ENCODE results near the gene TM4SF4. TPM values are rescaled to one million over a fixed set of nuclear protein-coding genes. Genes with fewer than 3 reads are reported as not detected.

TM4SF4 gene
- total RNA-seq, 1 experiment from 2014 or later = not detected

DNA sequence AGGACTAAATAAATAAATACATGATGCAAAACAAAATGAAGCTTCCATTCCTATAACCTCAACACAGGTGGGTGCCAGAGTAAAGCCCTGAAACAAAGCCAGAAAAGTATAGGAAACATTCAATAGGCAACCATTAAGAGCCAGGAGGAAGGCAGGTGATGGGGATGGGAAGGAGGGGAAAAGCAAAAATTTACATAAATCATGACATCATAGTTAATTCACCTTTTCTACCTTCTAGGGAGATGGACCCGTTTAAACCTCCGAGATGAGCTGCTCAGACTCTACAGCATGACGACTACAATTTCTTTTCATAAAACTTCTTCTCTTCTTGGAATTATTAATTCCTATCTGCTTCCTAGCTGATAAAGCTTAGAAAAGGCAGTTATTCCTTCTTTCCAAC lies 27.9 kb downstream of the TM4SF4 start:
- Histone ChIP-seq H3K27me3 (ENCODE audit: insufficient read depth, low read depth) (no peaks in the 10 kb centered on the region), H3K9me3 (ENCODE audit: insufficient read depth, low read depth) (no peaks in the 10 kb centered on the region), H3K4me2 (no peak overlapping the region), H3K4me1 (replicated peaks; ENCODE audit: insufficient read depth) (peaks cover 13% of the 10 kb centered on the region), H3K27ac (no peak overlapping the region), H3K4me3 (no peak overlapping the region), H3F3A (ENCODE audit: insufficient read depth, low read depth) (no peaks in the 10 kb centered on the region), H2AFZ (no peak overlapping the region), H3K36me3 (ENCODE audit: low read depth) (no peaks in the 10 kb centered on the region), H3K9me2 (ENCODE audit: insufficient read depth) (no peaks in the 10 kb centered on the region), H3K79me2 (ENCODE audit: low read depth) (no peaks in the 10 kb centered on the region), H4K20me1 (ENCODE audit: insufficient read depth) (no peaks in the 10 kb centered on the region)
- TF ChIP-seq EZH2 (IDR thresholded peaks at IDR 0.05; ENCODE audit: low read depth) = no peak
- TF ChIP-seq, protein P1, sequence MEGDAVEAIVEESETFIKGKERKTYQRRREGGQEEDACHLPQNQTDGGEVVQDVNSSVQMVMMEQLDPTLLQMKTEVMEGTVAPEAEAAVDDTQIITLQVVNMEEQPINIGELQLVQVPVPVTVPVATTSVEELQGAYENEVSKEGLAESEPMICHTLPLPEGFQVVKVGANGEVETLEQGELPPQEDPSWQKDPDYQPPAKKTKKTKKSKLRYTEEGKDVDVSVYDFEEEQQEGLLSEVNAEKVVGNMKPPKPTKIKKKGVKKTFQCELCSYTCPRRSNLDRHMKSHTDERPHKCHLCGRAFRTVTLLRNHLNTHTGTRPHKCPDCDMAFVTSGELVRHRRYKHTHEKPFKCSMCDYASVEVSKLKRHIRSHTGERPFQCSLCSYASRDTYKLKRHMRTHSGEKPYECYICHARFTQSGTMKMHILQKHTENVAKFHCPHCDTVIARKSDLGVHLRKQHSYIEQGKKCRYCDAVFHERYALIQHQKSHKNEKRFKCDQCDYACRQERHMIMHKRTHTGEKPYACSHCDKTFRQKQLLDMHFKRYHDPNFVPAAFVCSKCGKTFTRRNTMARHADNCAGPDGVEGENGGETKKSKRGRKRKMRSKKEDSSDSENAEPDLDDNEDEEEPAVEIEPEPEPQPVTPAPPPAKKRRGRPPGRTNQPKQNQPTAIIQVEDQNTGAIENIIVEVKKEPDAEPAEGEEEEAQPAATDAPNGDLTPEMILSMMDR (conservative IDR thresholded peaks at IDR 0.05) = no peak
- CTCF ChIA-PET = interaction anchor here (1.0 kb wide), 1 partner anchor 11 kb away, joined by 3 read pairs; no protein-coding TSS in a partner anchor
- POLR2A ChIA-PET (ENCODE audit: unreplicated experiment) = no interaction called here
- DNase-seq = no peak
- intact Hi-C loops (cut with micrococcal nuclease; ENCODE audit: unreplicated experiment) = no loop called here
- BruUV-seq (replicated peaks) = no TSS peak

DNA sequence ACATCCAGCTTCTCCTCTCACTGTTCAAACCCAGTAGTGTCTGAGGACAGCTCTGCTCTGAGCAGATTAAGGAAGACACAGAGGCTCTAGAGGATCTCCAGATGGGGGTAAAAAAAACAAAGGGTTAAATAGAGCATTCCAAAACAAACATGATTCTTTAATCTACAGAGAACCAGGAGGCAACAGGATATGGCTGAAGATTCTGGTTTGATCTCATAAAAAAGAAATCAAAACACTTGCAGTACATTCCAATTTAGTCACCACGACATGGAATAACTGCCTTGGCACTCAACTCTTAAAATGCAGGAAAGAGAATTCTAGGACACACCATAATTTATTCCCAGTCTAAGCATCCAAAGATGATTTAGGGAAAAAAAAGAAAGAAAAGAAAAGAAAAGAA lies 32.0 kb downstream of the TM4SF4 start:
- H3F3A ChIP-seq (ENCODE audit: insufficient read depth, low read depth) = peaks cover 9% of the 10 kb centered on the region; the same call in 1 of the 2 replicates
- no peaks in the 10 kb centered on the region for H3K79me2 ChIP-seq (ENCODE audit: low read depth)
- no peaks in the 10 kb centered on the region for H4K20me1 ChIP-seq (ENCODE audit: insufficient read depth)
- no peak overlapping the region for H2AFZ ChIP-seq
- no peak overlapping the region for H3K4me2 ChIP-seq
- no peaks in the 10 kb centered on the region for H3K27me3 ChIP-seq (ENCODE audit: insufficient read depth, low read depth)
- TF ChIP-seq EZH2 (IDR thresholded peaks at IDR 0.05; ENCODE audit: low read depth) = no peak
- TF ChIP-seq, protein P1 (conservative IDR thresholded peaks at IDR 0.05) = no peak
- intact Hi-C loops (cut with micrococcal nuclease; ENCODE audit: unreplicated experiment) = loop anchor here (5.0 kb wide), 2 partner anchors 384 to 549 kb away; no protein-coding TSS in a partner anchor
- no TSS peak for BruUV-seq (replicated peaks)
- H3K9me2 ChIP-seq (ENCODE audit: insufficient read depth) = no peaks in the 10 kb centered on the region
- no peak overlapping the region for H3K27ac ChIP-seq
- peaks cover 16% of the 10 kb centered on the region for H3K4me1 ChIP-seq (replicated peaks; ENCODE audit: insufficient read depth)
- POLR2A ChIA-PET (ENCODE audit: unreplicated experiment) = interaction anchor here (0.6 kb wide), 1 partner anchor 992 kb away, joined by 7 read pairs; no protein-coding TSS in a partner anchor
- H3K9me3 ChIP-seq (ENCODE audit: insufficient read depth, low read depth) = no peaks in the 10 kb centered on the region
- no peak for DNase-seq
- H3K4me3 ChIP-seq = no peak overlapping the region
- CTCF ChIA-PET = no interaction called here
- no peaks in the 10 kb centered on the region for H3K36me3 ChIP-seq (ENCODE audit: low read depth)

DNA sequence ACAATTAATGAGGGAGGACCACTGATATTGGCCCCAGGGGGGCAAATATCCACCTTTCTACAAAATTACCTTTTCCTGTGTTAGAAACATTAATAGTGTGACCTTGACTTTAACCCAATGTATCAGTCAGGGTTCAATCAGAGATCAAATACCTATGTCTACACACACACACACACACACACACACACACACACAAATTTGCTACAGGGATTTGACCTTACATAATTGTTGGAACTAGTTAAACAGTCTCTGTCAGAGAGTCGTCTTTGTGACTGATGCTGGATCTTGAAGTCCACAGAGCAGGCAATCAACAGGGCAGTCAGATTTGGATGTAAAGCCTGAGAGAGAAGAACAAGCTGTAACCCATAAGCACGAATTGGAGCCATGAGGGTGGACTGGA lies 32.5 kb downstream of the TM4SF4 start:
- Histone ChIP-seq H3K4me3 (no peak overlapping the region), H3F3A (ENCODE audit: insufficient read depth, low read depth) (peaks cover 9% of the 10 kb centered on the region; the same call in 1 of the 2 replicates), H3K9me2 (ENCODE audit: insufficient read depth) (no peaks in the 10 kb centered on the region), H4K20me1 (ENCODE audit: insufficient read depth) (no peaks in the 10 kb centered on the region), H3K4me1 (replicated peaks; ENCODE audit: insufficient read depth) (peaks cover 14% of the 10 kb centered on the region; the same call in 1 of the 2 replicates), H3K27me3 (ENCODE audit: insufficient read depth, low read depth) (no peaks in the 10 kb centered on the region), H2AFZ (no peak overlapping the region), H3K9me3 (ENCODE audit: insufficient read depth, low read depth) (no peaks in the 10 kb centered on the region), H3K4me2 (no peak overlapping the region), H3K36me3 (ENCODE audit: low read depth) (no peaks in the 10 kb centered on the region), H3K27ac (no peak overlapping the region), H3K79me2 (ENCODE audit: low read depth) (no peaks in the 10 kb centered on the region)
- no peak for DNase-seq
- intact Hi-C loops (cut with micrococcal nuclease; ENCODE audit: unreplicated experiment) = loop anchor here (5.0 kb wide), 2 partner anchors 385 to 550 kb away; no protein-coding TSS in a partner anchor
- TF ChIP-seq EZH2 (IDR thresholded peaks at IDR 0.05; ENCODE audit: low read depth) = no peak
- TF ChIP-seq, protein P1 (conservative IDR thresholded peaks at IDR 0.05) = no peak
- POLR2A ChIA-PET (ENCODE audit: unreplicated experiment) = no interaction called here
- BruUV-seq (replicated peaks) = no TSS peak
- CTCF ChIA-PET = no interaction called here

Data from PC-9 (cell line).